TTC549 (cell line): Measurements from ENCODE around the gene NEO1.
A peak's percentile ranks its signal among the peaks of the same experiment; 100 is the strongest.
"Not testable (repeated sequence)": the region's sequence is repeated elsewhere in the genome, so short reads cannot be mapped to it uniquely, and the experiment has no call there.

ENCODE experiments used
- FAIRE-seq: peaks from 2 replicates; lab custom pipeline; 2012; peaks lifted over from hg19 to GRCh38; lab: Jason Lieb, UNC

Gene NEO1

DNA sequence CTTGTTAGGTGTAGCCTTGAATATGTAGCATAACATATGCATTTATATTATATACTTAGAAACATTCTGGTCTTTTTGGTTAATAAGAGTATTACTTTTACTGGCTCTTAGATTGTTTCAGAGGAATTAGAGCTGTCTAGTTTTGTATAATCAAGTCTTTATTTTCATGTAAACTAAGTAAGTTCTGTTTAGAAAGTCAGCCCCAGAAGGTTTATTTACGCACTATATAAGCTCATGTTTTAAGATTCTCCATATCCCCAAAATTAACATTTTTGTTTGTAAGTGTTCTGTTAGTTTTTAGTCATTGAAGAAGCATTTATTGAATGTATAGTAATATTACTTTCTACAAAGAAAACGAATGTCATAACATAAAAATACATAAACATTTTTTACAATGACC is 158.4 kb downstream of the NEO1 start:
- no peak for FAIRE-seq

DNA sequence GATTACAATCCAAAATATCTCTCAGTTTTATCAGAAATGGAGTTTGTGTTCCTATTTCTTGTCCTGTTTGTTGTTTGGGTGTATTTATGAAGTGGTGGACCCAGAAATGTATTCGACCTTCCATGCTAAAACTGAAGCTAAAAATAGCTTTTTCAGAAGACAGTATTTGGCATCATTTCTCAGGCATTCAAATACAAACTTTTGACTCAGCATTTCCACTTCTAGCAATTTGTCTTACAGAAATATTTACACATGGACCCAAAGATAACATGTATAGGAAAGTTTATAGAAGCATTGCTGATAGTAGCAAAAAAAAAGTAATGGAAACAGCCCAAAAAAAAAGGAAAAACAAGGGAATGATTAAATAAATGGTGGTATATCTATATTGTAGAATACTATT is 160.2 kb downstream of the NEO1 start:
- no peak for FAIRE-seq

DNA sequence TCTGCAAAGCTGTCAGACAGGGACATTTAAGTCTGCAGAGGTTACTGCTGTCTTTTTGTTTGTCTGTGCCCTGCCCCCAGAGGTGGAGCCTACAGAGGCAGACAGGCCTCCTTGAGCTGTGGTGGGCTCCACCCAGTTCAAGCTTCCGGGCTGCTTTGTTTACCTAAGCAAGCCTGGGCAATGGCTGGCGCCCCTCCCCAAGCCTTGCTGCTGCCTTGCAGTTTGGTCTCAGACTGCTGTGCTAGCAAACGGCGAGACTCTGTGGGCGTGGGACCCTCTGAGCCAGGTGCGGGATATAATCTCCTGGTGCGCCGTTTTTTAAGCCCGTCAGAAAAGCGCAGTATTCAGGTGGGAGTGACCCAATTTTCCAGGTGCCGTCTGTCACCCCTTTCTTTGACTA is 169.2 kb downstream of the NEO1 start:
- FAIRE-seq, result not testable (repeated sequence)

DNA sequence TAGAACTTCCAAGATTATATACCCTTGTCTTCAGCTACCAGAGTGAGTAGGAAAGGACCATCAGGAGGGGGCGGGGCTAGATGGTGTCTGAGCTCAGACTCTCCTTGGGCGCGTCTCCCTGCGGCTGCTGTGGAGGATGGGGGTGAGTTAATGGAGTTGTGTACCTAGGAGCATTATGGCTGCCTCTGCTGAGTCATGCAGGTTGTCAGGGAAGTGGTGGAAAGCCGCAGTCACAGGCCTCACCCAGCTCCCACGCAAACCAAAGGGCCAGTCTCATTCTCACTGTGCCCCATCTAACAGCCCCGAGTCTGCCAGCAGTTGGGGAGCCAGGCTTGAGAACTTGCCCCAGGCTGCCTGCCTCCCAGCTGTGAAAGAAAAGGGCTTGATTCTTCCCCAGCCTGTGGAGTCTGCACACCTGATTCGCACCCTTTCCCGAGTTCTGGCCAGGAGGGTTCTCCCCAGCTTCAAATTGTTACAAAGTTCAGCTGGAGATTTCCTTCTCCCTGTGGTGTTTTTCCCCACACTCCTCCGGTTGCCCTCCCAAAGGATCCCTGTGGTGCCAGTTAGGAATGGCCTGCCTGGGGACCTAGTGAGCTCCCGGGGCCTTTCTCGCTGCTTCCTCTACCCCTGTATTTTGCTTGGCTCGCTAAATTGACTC is 173.2 kb downstream of the NEO1 start:
- no peak for FAIRE-seq

DNA sequence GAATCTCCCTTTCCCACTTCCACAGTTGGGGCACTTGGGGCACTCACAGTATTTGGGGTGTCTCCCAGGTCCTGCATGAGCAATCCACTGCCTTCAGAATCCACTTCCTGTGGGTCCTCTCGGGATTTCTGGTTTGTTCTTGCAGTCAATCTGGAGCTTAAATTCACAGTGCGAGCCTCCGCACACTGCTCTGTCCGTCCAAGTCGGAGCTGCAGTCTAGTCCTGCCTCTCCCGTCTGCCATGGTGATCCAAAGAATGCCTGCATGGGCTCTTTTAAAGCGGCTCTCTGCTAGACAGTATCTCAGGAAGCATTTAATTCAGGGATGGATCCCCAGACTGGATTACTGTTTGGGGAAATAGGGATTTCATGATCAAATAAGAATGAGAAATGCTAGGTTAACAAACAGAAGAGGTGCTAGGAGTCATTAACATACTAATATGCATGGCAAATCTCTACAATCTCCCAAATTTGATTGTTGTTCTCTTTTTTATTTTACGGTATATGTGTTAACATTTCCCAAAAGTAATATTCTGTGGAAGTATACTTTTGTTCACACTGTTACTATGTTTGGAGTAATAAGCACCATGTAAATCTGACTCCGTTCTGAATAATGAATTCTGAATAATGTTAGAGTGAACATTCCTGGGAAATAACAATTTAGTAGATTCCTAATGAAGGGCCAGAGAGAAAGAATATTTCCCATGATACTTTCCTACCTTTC is 174.0 kb downstream of the NEO1 start:
- FAIRE-seq, result no peak

DNA sequence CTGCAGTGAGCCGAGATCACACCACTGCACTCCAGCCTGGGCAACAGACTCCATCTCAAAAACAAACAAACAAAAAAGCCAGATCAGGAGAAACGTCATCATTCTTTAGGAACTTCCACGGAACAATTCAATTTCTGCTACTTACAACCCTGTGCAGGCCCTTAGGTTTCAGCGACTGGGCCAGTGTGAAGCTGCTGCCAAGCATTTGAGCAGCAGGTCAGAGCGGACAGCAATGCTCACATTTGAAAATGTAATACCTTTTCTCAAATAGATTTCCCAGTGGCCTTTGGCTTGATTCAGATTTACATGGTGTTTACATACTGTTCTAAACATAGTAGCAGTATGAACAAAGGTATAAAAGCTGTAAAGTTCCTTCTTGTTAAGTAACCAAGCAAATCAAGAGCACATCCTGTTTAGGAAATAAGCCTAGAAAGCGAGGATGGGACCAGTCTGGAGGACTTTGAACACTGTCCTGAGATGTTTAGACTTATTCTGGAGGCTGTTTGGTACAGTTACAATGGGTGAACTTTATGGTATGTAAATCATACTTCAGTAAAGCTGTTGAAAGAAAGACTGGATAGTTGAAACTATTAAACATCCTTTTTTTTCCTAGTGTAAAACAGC is 175.3 kb downstream of the NEO1 start:
- no peak for FAIRE-seq

DNA sequence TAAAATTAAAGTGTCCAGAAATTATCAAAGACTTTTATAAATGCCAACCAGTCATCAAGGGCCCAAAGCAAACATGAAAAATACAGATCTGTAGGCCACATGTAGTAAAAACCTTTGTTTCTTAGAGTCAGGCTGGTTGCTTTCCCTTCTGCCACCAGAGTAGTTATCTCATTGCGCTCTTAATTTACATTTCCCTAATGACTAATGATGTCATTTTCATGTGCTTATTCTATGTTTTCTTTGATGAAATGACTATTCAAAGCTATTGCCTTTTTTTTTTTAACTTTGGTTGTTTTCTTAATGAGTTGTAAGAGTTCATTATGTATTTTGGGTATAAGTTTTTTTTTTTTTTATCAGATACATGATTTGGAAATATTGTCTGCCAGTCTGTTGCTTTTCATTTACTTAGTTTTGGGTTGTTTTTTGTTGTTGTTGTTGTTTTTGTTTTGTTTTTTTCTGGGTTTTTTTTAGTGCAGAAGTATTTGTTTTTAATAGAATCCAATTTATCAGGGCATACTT is 175.9 kb downstream of the NEO1 start:
- FAIRE-seq, result no peak

DNA sequence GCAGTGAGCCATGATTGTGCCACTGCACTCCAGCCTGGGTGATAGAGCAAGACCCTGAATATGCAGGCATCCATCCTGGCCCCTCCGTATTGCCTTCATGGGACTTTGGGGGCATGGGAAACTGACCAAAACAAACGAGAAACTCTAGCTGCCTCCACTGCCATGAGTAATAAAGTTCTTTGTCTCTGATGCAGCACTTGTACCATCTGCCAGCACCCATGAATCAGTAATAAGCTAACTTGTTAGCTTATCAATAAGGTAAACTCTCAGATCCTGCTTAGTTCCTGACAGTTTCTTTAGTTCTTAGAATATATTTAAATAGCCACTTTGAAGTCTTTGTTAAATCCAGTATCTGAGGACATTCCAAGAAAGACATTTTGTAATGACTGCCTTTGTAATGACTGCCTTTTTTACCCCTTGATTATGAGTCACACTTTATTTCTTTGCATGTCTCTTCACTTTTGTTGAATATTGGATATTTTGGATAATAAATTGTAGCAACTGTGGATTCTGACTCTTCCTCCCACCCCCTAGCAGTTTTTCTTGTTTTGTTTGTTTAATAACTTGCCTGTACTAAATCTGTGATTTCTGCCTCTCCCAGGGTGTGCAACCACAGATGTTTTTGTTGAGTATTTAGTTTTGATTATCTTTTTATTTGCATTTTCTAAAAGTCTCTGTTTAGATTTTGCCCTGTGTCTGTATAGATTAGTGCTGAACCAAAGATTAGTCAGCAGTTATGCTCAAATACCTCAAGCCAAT is 179.6 kb downstream of the NEO1 start:
- no peak for FAIRE-seq

DNA sequence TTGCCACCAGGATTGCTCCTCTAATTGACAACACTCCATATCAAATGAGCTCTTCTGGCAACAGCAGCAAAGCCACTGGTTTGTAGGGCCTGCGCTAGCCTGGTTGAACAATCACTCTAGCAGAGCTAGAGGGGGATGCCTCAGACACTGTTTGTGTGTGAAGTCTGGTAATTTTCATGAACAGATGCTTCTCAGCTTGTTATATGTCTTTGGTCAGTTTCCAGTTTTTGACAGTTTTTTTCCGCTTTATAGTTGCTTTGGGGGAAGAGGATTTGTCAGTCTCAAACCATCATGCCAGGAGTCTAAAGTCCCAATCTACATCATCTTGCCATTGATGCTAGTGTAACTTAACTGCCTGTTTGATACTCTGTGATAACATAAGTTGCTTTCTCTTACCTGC is 180.5 kb downstream of the NEO1 start:
- no peak for FAIRE-seq

DNA sequence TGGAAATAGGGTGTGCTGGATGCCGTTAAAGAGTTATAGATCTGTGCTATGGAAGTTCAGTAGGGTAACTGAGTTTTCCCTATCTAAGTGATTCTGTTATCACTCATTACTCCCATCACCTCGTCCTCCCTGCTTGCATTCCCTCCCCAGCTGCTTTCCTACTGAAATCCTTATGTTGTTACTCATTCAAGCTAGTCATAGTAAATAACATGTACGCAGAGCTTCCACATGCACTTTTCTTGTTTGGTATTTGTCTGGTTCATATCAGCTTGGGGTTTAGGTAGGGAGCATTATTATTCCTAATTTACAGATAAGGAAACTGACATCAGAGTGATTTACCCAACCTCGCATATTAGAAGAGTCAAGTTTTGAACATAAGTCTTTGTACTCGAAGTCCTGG is 181.4 kb downstream of the NEO1 start:
- FAIRE-seq, result no peak

DNA sequence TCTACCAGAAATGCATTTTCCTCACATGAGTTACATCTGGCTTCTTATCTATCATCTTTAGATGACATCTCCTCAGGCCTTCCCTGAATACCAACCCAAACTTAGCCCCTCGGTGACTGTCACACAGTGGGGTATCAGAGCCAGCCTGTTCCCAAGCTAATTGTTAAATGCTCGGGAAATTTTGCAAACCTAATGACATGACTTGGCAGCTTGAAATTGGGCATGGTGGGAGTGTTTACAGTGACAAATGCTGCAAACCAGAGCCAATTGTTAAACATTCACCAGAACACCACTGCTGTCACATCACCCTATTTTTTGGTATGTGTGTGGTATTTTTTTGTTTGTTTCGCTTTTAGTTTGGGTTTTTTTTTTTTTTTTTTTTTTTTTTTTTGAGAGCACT is 185.6 kb downstream of the NEO1 start:
- FAIRE-seq, result no peak

DNA sequence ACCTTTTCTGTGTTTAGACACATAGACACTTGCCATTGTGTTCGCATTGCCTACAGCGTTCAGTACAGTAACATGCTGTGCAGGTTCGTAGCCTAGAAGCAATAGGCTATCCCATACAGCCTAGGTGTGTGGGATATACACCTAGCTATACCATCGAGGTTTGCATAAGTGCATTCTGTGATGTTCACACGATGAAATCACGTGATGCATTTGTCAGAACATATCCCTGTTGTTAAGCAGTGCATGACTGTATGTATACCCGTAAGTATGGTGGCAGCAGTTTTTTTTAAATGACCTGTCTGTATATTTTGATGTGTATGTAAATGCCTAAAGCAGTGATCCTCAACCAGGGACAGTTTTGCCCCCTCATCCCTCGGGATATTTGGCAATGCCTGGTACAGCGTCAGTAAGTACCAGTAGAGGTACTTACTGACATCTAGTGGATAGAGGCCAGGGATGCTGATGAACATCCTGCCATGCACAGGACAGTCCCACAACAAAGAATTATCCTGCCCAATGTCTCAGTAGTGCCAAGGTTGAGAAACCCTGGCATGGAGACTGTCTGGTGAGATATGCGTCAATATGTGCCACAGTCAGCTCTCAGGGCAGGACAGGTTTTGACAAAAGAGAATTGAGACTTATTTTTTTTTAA is 187.4 kb downstream of the NEO1 start:
- no peak for FAIRE-seq

DNA sequence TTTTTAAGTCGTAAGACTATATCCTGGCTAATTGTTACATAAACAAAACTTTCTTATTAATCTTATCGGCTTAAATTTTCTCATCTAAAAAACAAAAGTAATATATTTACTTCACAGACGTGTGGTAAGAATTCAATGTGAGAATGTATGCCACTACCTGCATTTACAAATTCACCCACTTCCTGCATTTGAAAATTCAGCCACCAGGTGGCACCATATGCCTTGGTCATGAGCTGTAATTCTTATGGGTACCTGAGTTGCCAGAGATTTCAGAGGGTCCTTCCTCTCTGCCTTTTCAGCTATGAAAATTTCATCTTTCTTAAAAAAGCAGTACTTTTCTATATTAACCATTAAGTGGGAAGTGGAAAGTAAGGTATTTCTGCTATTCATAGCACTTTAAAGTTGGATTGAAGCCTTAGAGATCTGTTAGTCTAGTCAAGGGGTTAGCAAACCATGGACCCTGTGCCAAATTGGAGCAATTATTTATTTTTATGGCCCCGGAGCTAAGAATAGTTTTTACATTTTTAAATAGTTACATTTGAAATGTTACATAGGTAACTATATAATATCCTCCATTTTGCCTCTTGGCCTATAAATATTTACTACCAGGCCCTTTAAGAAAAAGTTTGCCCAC is 188.7 kb downstream of the NEO1 start:
- peak; percentile 75 for FAIRE-seq

DNA sequence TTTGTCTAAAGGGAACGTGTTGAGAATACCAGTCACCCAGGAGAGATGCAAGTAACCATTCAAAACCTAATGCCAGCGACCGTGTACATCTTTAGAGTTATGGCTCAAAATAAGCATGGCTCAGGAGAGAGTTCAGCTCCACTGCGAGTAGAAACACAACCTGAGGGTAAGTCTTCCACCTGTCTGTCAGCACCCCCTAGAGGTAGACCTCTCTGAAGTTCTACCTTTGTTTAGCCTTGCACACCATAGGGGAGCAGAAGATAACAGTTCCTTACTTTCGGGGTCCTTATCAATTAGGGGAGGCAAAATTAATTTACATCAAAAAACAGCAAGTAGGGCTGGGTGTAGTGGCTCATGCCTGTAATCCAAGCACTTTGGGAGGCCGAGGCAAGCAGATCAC is 192.1 kb downstream of the NEO1 start:
- FAIRE-seq, result no peak

DNA sequence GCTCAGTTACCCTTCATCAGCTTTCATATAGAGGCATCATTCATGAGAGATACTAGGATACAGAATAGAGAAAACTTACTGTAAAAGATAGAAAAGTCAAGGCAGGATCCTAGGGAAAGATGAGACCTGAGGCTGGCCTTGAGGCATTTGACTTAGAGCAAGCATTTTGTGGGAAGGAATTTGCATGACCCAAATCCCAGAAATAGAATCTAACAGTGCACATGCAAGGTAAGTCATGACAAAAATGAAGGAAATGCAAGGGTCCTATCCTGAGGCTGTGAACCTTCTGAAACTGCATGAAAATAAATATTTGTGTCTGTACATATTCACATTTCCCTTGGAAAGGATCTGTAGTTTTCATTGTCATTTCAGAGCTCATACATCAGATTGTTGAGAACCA is 194.2 kb downstream of the NEO1 start:
- FAIRE-seq, result no peak

DNA sequence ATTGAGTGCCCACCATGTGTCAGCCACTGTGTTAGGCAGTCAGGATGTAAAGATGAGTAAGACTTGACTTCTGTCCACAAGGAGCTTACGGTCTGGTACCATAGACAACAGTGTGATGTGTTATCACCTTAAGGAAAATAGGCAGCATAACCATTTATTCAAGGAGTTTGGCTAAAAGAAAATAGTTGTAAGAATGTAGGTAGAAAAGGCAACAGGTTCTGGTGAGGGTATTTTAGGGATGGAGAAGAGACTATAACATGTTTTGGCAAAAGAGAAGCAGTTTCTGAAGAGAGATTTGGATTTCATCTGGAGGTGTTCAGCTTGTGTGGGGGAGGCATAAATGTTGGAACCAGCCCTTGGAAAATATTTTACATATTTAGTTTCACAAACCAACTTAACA is 194.6 kb downstream of the NEO1 start:
- FAIRE-seq, result no peak

DNA sequence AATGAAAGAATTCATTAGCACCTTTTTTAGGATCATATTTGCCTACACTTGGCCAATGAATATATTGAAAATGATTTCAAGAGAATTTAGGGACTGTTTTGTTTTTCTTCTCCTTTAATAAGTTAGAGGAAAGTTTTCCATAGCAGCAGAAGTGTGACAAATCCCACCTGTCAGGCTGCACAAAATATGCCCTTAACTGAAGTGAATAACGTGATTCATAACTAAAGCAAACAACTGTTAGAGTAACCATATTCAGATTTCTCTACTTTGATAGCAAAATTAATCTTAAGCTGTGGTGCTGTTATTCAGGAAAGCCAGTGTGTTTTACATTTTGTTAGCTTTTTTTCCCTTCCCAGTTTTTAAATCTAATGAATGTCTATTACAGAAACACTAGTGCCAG is 195.1 kb downstream of the NEO1 start:
- no peak for FAIRE-seq

DNA sequence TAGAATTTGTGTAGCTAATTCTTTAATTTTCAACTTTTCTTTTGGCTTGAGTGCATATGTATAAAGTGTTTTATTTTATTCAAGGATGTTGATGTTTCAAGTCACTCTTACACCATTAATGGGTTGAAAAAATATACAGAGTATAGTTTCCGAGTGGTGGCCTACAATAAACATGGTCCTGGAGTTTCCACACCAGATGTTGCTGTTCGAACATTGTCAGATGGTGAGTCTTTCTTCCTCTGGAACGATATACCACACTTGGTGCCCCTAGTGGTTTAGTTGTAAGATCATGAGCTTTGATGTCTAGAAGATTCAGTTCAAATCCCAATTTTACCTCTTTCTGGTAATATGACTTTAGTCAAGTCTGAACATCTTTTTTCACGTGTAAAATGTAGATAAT is 197.2 kb downstream of the NEO1 start:
- FAIRE-seq, result no peak

DNA sequence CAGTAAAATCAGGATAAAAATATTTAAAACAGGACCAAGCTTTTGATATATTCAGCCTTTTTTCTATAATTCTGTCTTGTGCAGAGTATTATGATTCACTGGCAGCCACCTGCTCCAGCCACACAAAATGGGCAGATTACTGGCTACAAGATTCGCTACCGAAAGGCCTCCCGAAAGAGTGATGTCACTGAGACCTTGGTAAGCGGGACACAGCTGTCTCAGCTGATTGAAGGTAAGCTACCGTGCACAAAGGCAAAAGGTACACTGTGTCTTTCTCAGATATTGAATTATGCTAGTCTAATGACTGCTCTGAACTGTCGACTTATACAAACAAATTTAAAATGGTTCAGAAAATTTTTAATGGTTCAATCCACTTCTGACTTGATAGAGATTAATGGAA is 202.3 kb downstream of the NEO1 start:
- no peak for FAIRE-seq

DNA sequence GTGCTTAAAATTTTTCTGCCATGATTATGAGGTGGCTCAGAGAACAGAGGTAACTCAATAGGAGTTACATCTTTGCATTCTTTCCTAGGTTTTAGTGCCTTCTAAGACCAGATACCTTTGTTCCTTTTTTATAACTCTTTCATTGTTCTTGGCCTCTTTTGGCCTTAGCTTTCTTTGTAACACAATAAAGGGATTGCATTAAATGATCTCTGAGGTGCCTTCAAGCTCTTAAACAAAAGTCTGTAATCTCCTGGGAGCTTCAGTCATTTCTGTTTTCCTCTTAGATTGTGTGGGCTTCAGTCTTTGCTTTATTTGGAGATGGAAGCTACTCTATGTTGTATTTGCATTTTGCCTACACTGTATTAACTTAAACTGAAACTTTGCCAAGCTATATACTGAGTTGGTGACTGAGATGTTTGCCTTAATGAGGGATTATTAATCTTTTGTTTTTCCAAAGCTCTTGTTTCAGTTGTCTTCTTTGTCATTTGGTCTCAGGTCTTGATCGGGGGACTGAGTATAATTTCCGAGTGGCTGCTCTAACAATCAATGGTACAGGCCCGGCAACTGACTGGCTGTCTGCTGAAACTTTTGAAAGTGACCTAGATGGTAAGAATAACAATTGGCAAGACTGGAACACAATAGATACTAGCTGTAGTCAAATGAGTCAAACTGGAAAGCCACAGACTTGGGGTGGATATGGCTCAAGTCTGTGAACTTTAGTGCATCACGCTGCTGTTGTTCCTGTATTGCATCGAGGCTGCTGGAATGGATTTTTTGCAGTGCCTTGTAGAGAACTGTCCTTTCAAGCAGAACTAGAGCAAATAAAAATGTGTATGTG is 206.2 kb downstream of the NEO1 start:
- FAIRE-seq, result no peak

DNA sequence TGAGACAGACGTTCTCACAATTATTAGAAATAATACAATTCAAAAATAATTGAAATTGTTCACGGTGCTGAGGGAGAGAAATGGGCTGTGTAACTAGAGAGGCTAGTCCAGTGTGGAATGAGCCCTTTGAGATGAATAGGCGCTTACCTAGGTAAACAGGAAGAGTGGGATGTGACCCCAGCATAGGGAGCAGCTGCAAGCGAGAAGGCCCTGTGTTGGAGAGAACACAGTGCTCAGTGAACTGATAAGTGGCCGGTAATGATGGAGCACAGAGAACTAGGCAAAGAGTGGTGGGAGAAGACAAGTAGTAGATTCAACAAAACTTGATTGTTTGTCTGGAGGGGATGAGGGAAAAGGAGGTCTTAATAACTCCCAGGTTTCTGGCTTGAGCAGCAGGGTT is 212.6 kb downstream of the NEO1 start:
- no peak for FAIRE-seq
